AG09319 (cell line): ENCODE data around the gene WDR90.
A peak's percentile ranks its signal among the peaks of the same experiment; 100 is the strongest.

ENCODE experiments used
- DNase-seq: peaks from one replicate; pipeline ENCODE4 v3.0.0-alpha.2; 2010; ENCODE audit warnings: low read depth; ENCODE audit errors: extremely low read depth
- TF ChIP-seq, protein P1 (sequence below): IDR thresholded peaks from 2 replicates; pipeline ENCODE4 v1.5.1; 2011; ENCODE audit warnings: low read depth, mild to moderate bottlenecking, inconsistent platforms, low read length, moderate library complexity

Gene WDR90

DNA sequence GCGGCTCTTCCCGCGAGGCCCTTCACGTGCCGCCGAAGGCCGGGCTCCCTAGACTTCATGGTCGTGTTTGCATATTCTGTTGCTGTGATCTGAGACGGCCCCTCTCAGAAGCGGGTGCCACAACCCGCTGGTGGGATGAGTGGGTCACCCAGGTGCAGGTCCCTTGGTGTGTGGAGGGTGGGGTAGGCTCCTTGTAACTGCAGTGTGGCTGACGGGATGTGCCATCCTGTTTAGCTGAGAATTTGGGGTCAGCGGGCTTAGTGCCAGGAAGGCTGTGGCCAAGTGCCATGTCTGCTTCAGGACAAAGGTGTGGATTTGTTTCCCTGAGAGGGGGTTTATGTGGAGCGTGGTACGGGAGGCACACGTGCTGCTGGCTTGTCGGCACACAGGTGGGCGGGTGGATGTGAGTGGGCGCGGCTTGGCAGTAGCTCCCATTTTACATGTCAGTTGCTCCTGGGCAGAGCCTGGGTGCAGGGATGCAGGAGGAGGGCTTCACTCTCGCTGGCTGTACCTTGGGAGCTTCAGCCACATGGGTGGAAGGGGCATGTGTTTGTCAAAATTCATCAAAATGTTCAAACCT is 27.5 kb upstream of the WDR90 start:
- TF ChIP-seq, protein P1, sequence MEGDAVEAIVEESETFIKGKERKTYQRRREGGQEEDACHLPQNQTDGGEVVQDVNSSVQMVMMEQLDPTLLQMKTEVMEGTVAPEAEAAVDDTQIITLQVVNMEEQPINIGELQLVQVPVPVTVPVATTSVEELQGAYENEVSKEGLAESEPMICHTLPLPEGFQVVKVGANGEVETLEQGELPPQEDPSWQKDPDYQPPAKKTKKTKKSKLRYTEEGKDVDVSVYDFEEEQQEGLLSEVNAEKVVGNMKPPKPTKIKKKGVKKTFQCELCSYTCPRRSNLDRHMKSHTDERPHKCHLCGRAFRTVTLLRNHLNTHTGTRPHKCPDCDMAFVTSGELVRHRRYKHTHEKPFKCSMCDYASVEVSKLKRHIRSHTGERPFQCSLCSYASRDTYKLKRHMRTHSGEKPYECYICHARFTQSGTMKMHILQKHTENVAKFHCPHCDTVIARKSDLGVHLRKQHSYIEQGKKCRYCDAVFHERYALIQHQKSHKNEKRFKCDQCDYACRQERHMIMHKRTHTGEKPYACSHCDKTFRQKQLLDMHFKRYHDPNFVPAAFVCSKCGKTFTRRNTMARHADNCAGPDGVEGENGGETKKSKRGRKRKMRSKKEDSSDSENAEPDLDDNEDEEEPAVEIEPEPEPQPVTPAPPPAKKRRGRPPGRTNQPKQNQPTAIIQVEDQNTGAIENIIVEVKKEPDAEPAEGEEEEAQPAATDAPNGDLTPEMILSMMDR = no peak
- DNase-seq = no peak

DNA sequence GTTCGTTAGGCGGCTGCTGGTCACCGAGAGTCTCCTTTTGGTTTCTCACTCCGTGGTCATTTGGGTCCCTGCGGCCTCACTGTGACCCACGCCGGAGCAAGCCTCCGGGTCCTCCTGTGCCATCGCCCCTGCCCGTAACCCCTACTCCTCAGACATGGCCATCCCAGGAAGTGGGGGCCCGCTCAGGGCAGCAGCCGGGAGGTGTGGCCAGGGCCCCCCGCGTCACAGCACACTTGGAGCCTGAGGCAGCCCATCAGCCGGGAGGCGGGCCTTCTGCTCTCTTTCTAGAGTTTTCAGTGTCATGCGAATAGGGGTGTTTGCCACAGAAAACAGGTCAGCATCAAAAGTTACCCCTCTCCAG is 26.3 kb upstream of the WDR90 start:
- DNase-seq = no peak

DNA sequence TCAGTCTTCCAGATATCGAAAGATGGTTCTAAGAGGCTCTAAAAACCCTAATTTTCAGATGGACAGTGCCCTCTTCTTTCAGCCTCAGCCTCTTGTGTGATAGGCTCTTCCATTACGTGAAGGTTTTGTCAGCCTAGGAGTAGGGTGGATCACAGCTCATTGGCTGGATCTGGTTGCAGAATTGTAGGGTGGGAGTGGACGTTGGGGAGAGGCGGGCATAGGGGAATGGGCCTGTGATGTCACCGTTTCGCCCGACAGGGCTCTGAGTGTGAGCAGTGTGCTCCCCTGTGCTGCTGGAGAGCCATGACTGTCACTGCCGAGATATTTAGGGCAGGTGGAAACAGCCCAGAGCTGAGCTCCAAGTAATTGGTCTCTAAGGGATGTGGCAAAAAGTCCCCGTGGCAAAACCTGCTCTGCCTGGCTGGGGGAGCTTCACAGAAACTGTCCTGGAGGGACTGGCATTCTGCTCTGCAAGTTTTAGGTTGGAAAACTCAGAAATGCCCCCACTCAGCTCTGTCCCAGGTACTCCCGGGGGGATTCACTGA is 24.6 kb upstream of the WDR90 start:
- TF ChIP-seq, protein P1 = no peak
- no peak for DNase-seq

More for the DNA sequence above, 26.3 kb upstream of the WDR90 start:
- TF ChIP-seq, protein P1 = no peak

DNA sequence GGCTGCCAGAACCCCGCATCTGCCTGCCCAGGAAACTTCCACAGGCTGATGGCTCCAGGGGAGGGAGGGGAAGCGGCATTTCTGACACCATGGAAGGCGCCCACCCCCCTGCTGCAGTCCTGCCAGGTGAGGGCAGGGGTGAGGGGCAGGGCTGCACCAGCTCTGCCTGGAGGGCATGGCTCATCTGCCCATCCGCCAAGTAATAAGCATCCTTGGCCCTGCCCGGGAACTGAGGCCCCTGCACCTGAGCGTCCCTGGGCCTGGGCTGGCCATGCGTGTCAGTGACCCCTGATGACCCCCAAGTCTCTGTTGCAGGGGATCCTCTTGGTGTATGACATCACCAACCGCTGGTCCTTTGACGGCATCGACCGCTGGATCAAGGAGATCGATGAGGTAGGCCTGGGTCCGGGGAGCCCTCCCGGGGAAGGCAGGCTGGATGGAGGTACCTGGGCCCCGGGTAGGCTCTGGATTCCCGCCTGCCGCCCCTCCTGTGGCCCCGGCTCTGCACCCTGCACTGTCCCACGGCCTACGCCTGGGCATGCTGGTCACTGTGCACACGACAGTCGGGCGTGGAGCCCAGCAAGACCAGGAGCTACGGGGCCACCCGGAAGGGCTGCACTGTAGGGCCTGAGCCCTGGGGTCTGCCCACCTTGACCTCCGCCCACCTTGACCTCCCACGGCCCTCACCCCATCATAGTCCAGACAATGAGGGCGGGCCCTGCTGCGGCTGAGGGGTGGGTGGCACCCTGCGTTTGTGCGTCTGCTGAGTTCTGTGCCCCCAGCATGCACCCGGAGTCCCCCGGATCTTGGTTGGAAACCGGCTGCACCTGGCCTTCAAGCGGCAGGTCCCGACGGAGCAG is 23.8 kb upstream of the WDR90 start:
- TF ChIP-seq, protein P1 = no peak
- DNase-seq = no peak

DNA sequence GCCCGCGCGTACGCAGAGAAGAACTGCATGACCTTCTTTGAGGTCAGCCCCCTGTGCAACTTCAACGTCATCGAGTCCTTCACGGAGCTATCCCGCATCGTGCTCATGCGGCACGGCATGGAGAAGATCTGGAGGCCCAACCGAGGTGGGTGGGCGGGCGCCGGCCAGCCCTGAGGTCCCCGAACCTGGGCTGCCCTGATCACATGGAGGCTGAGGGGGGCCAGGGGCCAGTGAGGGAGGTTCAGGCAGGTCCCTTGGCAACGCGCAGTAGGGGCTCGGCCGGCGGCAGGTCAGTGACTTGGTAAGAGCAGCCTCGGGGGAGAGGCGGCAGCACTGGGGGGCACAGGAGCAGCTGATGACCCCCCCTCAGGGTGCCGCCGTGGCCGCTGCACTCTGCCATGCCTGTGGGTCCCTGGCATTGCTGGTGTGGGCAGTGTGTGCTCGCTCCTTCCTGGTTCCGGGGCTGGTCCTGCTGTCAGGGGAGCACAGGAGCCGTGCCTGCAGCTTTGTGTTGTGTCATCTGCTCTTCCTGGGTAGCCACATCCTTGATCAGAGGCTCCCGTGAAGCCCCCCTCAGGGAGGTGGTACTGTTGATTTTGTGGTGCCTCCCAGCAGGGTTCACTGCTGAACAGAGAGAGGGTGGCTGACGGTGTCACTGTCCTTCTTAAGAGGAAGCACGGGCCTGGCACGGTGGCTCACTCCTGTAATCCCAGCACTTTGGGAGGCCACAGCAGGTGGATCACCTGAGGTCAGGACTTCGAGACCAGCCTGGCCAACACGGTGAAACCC is 23.0 kb upstream of the WDR90 start:
- no peak for DNase-seq
- TF ChIP-seq, protein P1 = no peak

DNA sequence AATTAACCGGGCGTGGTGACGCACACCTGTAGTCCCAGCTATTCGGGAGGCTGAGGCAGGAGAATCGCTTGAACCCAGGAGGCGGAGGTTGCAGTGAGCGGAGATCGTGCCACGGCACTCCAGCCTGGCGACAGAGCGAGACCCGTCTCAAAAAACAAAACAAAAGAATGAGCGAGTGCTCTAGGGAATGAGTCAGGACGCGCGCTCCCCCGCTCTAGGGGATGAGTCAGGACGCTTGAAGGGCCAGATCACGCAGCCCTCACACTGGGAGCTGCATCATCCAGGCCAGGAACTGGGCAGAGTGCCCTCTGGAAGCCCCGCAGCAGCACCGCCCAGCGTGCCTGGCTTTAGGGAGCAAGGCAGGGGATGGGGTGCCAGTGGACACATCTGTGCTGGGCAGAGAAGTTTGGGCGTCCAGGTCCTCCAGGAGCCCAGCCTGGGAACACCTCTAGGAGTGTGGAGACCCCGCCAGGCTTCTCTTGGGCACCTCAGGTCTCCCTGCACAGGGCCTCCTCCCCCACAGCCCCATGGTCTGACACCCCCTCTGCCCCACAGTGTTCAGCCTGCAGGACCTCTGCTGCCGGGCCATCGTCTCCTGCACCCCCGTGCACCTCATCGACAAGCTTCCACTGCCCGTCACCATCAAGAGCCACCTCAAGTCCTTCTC is 22.2 kb upstream of the WDR90 start:
- TF ChIP-seq, protein P1 = no peak
- peak; percentile 89 for DNase-seq
